ENCODE data around the gene ACIN1. TPM values are rescaled to one million over a fixed set of nuclear protein-coding genes. Genes with fewer than 3 reads are reported as not detected.
A peak's percentile ranks its signal among the peaks of the same experiment; 100 is the strongest.

ACIN1 gene
- total and polyA plus RNA-seq, 4 experiments from 2014 or later, result 1.2 to 327 (median 169) TPM

DNA sequence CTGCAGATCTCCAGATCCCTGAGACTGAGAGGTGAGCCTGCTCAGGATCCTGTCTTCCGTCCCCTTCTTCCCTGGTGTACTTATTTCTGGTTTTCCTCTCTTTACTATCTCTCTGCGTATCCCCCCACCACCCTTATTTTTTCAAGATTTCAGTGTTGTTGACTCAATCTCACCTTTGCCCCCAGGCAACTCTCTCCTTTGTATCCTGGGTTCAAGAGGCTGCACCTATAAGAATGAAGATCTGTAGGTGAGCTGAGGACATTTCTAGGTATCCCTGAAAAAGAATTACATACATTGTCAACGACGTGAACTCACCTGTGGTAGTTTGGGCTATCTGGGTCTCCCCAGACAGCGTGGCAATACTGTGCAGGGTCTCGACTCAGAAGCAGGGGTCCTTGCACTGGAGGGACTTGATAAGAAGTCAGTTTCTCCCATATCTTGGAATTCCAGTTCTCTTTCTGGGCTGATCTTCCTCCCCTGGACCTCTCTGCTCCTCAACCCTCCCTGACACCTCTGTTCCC is 9.2 kb upstream of the ACIN1 start:
- Mint-ChIP-seq H3K4me1 (peaks cover 0 to 5% (median 2%) of the 10 kb centered on the region in 4 donors), H3K9me3 (no peaks in the 10 kb centered on the region), H3K36me3 (peaks cover 5 to 8% of the 10 kb centered on the region in 2 donors), H3K4me3 (no peak overlapping the region), H3K27ac (no peak overlapping the region), H3K27me3 (no peaks in the 10 kb centered on the region)
- Histone ChIP-seq H3K4me3 (ENCODE audit: low read length in 2 of 2) (no peak overlapping the region), H3K4me1 (ENCODE audit: insufficient read depth, low read length) (no peaks in the 10 kb centered on the region), H3K27me3 (ENCODE audit: insufficient read depth, low read length) (no peaks in the 10 kb centered on the region), H3K36me3 (ENCODE audit: insufficient read depth, low read length) (no peaks in the 10 kb centered on the region), H3K27ac (ENCODE audit: low read depth, low read length) (no peak overlapping the region), H3K9me3 (ENCODE audit: control insufficient read depth in 1 of 2, low read length in 2 of 2) (no peaks in the 10 kb centered on the region)
- POLR2A ChIA-PET (ENCODE audit: partially characterized antibody), result no interaction called here
- CTCF ChIA-PET (ENCODE audit: partially characterized antibody), result interaction anchor here (1.0 kb wide), 1 partner anchor 17 kb away, joined by 3 read pairs; no protein-coding TSS in a partner anchor
- intact Hi-C loops (cut with micrococcal nuclease), result no loop called here
- no peak for DNase-seq

DNA sequence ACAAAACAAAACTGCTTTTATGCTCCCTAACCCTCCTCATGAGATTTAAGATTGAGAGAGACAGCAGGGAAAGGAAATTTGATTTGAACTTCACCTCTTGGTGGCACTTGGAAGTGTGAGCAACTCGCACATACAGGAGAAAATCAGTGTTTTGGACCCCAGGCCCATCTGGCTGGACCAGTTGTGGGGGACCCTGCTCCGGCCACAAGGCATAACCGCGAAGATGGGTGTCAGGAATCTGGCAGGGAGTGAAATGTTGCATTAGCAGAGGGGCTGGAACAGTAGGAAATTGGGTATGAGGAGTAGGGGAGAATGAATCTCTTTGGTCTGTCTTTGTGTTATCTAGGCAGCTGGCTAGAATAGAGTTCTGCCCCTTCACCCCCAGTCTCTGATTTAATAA is 8.6 kb upstream of the ACIN1 start:
- intact Hi-C loops (cut with micrococcal nuclease), result no loop called here
- Histone ChIP-seq H3K27ac (ENCODE audit: low read depth, low read length) (no peak overlapping the region), H3K36me3 (ENCODE audit: insufficient read depth, low read length) (peaks cover 4% of the 10 kb centered on the region), H3K4me1 (ENCODE audit: insufficient read depth, low read length) (no peaks in the 10 kb centered on the region), H3K9me3 (ENCODE audit: control insufficient read depth in 1 of 2, low read length in 2 of 2) (no peaks in the 10 kb centered on the region), H3K4me3 (ENCODE audit: low read length in 2 of 2) (no peak overlapping the region), H3K27me3 (ENCODE audit: insufficient read depth, low read length) (no peaks in the 10 kb centered on the region)
- no peak overlapping the region for H3K27ac Mint-ChIP-seq
- DNase-seq, result no peak
- H3K9me3 Mint-ChIP-seq, result no peaks in the 10 kb centered on the region
- ChIA-PET CTCF (ENCODE audit: partially characterized antibody) (interaction anchor here (1.0 kb wide), 1 partner anchor 17 kb away, joined by 3 read pairs; no protein-coding TSS in a partner anchor), POLR2A (ENCODE audit: partially characterized antibody) (no interaction called here)
- peaks cover 7 to 10% of the 10 kb centered on the region in 2 donors for H3K36me3 Mint-ChIP-seq
- H3K4me1 Mint-ChIP-seq, result peaks cover 0 to 5% (median 2%) of the 10 kb centered on the region in 4 donors
- H3K4me3 Mint-ChIP-seq, result no peak overlapping the region
- no peaks in the 10 kb centered on the region for H3K27me3 Mint-ChIP-seq

DNA sequence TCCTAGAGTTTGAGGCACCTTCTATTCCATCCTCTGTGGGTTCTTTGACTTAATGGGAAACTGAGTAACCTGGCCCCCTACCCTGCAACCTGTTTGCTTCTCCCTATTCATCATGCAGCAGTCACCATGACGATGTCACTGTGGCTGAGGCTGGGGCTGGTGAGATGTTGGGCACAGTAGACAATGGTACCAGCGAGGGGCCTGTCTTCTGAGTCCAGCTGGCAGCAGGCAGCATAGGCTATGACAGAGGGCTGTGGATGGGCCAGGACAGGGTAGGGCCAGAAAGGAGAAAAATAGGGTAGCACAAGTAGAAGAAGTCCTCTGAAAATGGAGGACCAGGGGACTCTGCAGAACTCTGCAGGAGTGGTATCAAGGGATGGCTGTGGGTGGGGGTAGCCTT is 7.9 kb upstream of the ACIN1 start:
- H3K27ac ChIP-seq (ENCODE audit: low read depth, low read length), result no peak overlapping the region
- H3K36me3 ChIP-seq (ENCODE audit: insufficient read depth, low read length), result peaks cover 12% of the 10 kb centered on the region
- Mint-ChIP-seq H3K36me3 (peaks cover 9 to 16% of the 10 kb centered on the region in 2 donors), H3K27me3 (no peaks in the 10 kb centered on the region), H3K27ac (no peak overlapping the region), H3K4me3 (no peak overlapping the region), H3K9me3 (no peaks in the 10 kb centered on the region), H3K4me1 (peaks cover 0 to 6% (median 5%) of the 10 kb centered on the region in 4 donors)
- no peaks in the 10 kb centered on the region for H3K9me3 ChIP-seq (ENCODE audit: control insufficient read depth in 1 of 2, low read length in 2 of 2)
- intact Hi-C loops (cut with micrococcal nuclease), result no loop called here
- H3K4me3 ChIP-seq (ENCODE audit: low read length in 2 of 2), result no peak overlapping the region
- ChIA-PET POLR2A (ENCODE audit: partially characterized antibody) (interaction anchor here (0.6 kb wide), 1 partner anchor 1169 kb away, joined by 3 read pairs; no protein-coding TSS in a partner anchor), CTCF (ENCODE audit: partially characterized antibody) (interaction anchor here (0.7 to 1.0 kb wide), 2 partner anchors 10 to 18 kb away, joined by 3 read pairs; no protein-coding TSS in a partner anchor)
- DNase-seq, result no peak
- H3K4me1 ChIP-seq (ENCODE audit: insufficient read depth, low read length), result peaks cover 6% of the 10 kb centered on the region
- no peaks in the 10 kb centered on the region for H3K27me3 ChIP-seq (ENCODE audit: insufficient read depth, low read length)

DNA sequence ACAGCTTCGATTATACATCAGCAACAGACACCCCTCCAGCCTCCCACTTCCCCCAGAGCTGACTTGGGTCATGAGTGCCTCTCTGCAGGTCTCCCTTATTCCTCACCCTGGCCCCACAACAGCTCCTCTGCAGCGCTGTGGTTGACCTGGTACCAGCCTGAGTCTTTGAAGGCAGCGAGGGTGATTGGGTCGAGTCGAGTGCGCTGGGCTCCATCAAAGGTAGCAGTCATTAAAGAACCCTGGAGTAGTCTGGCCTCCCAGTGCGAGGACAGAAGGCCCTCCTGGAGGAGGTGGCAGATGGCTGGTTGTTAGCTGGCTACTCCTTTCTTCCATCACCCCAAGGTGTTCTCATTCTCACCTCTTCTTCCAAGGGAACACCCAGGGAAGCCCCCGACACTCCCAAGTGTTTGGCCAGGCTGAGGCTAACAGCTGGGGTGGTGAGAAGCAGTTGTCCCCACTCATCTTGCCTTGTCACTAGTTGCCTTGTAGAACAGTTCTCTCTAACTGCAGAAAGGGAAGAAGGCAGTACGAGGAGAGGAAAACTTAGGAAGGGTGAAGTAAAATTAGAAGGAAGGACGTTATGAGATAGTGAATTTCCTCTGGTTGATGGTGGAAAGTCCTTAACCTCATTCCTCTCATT is 7.2 kb upstream of the ACIN1 start:
- Mint-ChIP-seq H3K4me1 (peaks cover 0 to 13% (median 8%) of the 10 kb centered on the region in 4 donors), H3K4me3 (no peak overlapping the region), H3K27me3 (no peaks in the 10 kb centered on the region), H3K27ac (peak overlapping the region in 1 of 7 donors; percentile 1), H3K36me3 (peaks cover 16 to 23% of the 10 kb centered on the region in 2 donors), H3K9me3 (no peaks in the 10 kb centered on the region)
- no peak for DNase-seq
- no peak overlapping the region for H3K4me3 ChIP-seq (ENCODE audit: low read length in 2 of 2)
- H3K9me3 ChIP-seq (ENCODE audit: control insufficient read depth in 1 of 2, low read length in 2 of 2), result no peaks in the 10 kb centered on the region
- H3K4me1 ChIP-seq (ENCODE audit: insufficient read depth, low read length), result peaks cover 13% of the 10 kb centered on the region
- no peaks in the 10 kb centered on the region for H3K27me3 ChIP-seq (ENCODE audit: insufficient read depth, low read length)
- intact Hi-C loops (cut with micrococcal nuclease), result no loop called here
- ChIA-PET POLR2A (ENCODE audit: partially characterized antibody) (no interaction called here), CTCF (ENCODE audit: partially characterized antibody) (interaction anchor here (0.7 to 1.0 kb wide), 3 partner anchors 11 to 24 kb away, joined by 3 read pairs; no protein-coding TSS in a partner anchor)
- H3K27ac ChIP-seq (ENCODE audit: low read depth, low read length), result no peak overlapping the region
- peaks cover 16% of the 10 kb centered on the region for H3K36me3 ChIP-seq (ENCODE audit: insufficient read depth, low read length)

DNA sequence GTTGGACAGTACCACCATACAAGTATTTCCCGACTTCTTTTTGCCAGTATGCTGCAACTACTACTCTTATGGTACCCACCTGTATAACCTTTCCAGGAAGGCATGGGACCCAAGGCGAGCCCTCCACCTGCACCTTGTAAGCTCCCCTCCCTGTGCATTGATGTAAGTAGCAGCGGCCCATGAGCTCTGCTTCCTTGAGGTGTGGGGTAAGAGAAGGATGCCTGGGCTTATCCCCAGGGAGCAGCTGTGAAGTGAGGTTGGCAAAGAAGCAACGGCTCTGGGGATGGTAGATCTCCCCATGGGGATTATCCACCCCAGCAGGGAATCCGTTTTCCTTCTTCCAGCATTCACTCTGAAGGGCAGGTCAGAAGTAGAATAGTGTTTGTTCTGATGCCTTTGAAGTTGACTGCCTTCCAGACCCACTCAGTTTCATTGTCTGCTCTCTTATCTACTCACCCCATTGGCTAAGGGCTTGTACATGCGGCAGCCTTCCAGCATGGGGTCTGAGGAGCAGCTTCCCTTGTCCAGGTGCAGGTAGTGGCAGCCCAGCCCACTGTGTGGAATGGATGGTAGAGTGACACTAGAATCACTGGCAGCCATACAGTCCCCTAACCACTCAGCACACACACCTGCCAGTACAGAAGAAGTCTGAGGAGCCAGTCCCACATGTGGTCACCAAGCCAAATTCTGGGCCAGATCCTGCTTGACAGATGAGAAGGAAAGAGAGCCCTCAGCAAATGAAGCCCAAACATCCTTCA is 6.5 kb upstream of the ACIN1 start:
- POLR2A ChIA-PET (ENCODE audit: partially characterized antibody), result no interaction called here

DNA sequence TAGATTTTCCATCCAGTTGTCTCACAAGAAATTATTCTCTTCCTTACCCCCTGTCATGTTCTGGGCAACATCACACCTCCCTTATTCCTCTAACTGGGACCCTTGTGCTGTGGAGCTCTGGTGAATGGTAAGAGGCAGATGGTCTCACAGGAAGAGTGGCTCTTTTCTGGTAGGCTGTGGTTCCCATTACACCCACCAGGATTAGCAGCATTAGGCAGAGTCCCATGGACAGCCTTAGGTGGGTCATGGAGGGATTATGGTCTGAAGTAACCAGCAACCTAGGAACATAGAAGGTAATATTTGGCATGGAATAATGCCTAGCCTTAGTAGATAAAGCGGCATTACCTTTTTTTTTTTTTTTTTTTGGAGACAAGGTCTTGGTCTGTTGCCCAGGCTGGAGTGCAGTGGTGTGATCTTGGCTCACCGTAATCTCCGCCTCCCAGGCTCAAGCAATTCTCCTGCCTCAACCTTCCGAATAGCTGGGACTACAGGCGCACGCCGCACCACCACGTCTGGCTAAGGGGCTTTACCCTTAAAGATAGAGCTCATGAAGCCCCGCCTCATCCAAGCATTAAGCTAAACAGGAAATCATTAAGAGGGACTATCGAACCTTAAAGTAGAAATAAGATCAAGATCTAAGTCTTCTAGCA is 4.4 kb upstream of the ACIN1 start:
- Histone ChIP-seq H3K4me3 (ENCODE audit: low read length in 2 of 2) (no peak overlapping the region), H3K4me1 (ENCODE audit: insufficient read depth, low read length) (peaks cover 21% of the 10 kb centered on the region), H3K9me3 (ENCODE audit: control insufficient read depth in 1 of 2, low read length in 2 of 2) (no peaks in the 10 kb centered on the region), H3K27me3 (ENCODE audit: insufficient read depth, low read length) (no peaks in the 10 kb centered on the region), H3K36me3 (ENCODE audit: insufficient read depth, low read length) (peaks cover 16% of the 10 kb centered on the region), H3K27ac (ENCODE audit: low read depth, low read length) (no peak overlapping the region)
- POLR2A ChIA-PET (ENCODE audit: partially characterized antibody), result no interaction called here
- no peak for DNase-seq
- no peaks in the 10 kb centered on the region for H3K27me3 Mint-ChIP-seq
- H3K27ac Mint-ChIP-seq, result no peak overlapping the region
- H3K4me1 Mint-ChIP-seq, result peaks cover 0 to 18% (median 11%) of the 10 kb centered on the region in 4 donors
- CTCF ChIA-PET (ENCODE audit: partially characterized antibody), result interaction anchor here (0.6 to 1.5 kb wide), 6 partner anchors 10 to 113 kb away, joined by 3 to 5 read pairs (median 3); no protein-coding TSS in a partner anchor
- H3K4me3 Mint-ChIP-seq, result peak overlapping the region in 1 of 8 donors; percentile 20
- intact Hi-C loops (cut with micrococcal nuclease), result loop anchor here (5.0 to 10.0 kb wide), 2 partner anchors 368 to 455 kb away; partner anchors contain the start of genes NGDN, THTPA and ZFHX2
- H3K36me3 Mint-ChIP-seq, result peaks cover 17 to 28% of the 10 kb centered on the region in 2 donors
- no peaks in the 10 kb centered on the region for H3K9me3 Mint-ChIP-seq

More for the DNA sequence above, 6.5 kb upstream of the ACIN1 start:
- Histone ChIP-seq H3K9me3 (ENCODE audit: control insufficient read depth in 1 of 2, low read length in 2 of 2) (no peaks in the 10 kb centered on the region), H3K36me3 (ENCODE audit: insufficient read depth, low read length) (peaks cover 16% of the 10 kb centered on the region), H3K27me3 (ENCODE audit: insufficient read depth, low read length) (no peaks in the 10 kb centered on the region), H3K4me3 (ENCODE audit: low read length in 2 of 2) (no peak overlapping the region), H3K27ac (ENCODE audit: low read depth, low read length) (no peak overlapping the region), H3K4me1 (ENCODE audit: insufficient read depth, low read length) (peaks cover 20% of the 10 kb centered on the region)
- CTCF ChIA-PET (ENCODE audit: partially characterized antibody), result interaction anchor here (1.0 to 1.1 kb wide), 2 partner anchors 19 to 23 kb away, joined by 3 read pairs; no protein-coding TSS in a partner anchor
- H3K4me3 Mint-ChIP-seq, result no peak overlapping the region
- no peaks in the 10 kb centered on the region for H3K9me3 Mint-ChIP-seq
- H3K27ac Mint-ChIP-seq, result peak overlapping the region in 1 of 7 donors; percentile 1
- H3K4me1 Mint-ChIP-seq, result peaks cover 0 to 18% (median 11%) of the 10 kb centered on the region in 4 donors
- peaks cover 17 to 28% of the 10 kb centered on the region in 2 donors for H3K36me3 Mint-ChIP-seq
- intact Hi-C loops (cut with micrococcal nuclease), result no loop called here
- no peaks in the 10 kb centered on the region for H3K27me3 Mint-ChIP-seq
- DNase-seq, result no peak

Data from CD4-positive, alpha-beta memory T cell (primary cell).